Hepatic stellate cell (primary cell): ENCODE measurements around the gene ZNF800.

Experiments used
- DNase-seq: peaks from one replicate; pipeline ENCODE4 v3.0.0; 2011; ENCODE audit warnings: low spot score

The ZNF800 gene

GRCh38 chr7:127390186-127390816, 2.2 kb downstream of the ZNF800 start:
- DNase-seq, result no peak

DNA sequence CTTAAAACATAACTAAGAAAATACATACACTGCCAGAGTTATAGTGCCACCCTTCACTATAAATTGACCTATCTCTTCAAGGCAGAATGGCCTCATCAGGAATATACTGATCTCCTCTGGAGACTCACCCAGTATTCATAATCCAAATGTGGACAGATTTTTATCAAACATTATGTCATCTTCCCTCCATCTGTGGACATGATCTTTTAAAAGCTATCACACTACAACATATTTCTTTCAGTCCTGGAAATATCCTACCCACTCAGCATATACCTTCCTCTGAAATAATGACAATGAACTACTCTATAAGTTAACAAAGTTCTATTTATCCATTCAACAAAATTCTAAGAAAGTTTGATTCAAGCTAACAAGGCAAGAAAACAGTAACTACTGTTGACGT, 3.2 kb downstream of the ZNF800 start:
- no peak for DNase-seq

DNA sequence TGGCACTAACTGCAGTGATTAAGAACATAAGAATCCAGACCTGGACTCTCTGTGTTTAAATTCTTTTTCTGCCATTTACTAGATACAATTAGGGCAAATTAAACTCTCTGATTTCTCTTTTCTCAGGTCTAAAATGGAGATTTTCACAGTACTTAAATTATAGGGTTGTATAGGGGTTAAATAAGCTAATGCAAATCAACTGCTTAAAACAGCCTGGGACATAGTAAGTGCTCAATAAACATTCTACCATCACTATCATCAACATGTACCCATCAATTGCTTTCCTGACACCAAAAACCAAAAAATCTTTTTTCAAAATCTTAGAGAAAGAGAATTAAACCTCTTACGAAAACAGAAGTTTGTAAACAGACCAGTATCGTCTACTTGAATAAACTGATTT, 4.5 kb downstream of the ZNF800 start:
- no peak for DNase-seq

GRCh38 chr7:127383123-127383835, 9.2 kb downstream of the ZNF800 start:
- DNase-seq, result no peak

- no peak for DNase-seq
Observed at GRCh38 chr7:127382301-127383085, 10.0 kb downstream of the ZNF800 start.

DNA sequence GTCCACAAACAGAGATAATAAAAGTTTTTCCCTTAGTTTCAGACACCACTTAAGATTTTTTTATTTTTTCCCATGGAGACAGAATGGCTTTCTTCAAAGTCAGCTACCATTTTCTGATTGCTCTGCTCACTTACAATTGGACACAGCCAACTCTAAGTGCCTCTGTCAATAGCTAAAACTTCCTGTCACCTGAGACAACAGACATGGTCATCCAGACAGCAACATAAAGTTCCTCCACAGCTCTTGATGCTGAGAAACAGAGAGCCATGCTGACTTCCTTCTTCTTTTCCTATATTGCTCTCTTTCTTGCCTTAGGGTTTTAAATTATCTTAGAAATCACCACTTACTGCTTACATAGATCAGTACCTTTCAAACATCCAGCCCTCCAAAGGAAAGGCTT, 12.0 kb downstream of the ZNF800 start:
- DNase-seq, result no peak

DNA sequence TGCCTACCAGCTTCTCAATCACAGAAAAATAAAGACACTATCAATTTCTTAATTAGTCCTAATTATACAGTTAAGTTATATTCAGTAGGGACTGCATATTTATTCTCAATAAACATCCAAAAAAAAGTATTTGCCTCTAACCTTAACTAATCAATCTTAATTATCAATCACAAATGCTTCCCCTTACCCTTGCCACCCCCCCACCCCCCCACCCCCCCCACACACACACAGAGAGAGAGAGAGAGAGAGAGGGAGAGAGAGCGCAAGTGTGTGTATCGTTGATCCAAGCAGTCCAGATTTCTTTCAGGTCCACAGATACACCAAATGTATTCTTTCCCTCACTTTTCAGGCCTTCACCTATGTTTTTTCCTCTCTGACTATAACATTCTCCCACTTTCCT, 12.9 kb downstream of the ZNF800 start:
- DNase-seq, result no peak

DNA sequence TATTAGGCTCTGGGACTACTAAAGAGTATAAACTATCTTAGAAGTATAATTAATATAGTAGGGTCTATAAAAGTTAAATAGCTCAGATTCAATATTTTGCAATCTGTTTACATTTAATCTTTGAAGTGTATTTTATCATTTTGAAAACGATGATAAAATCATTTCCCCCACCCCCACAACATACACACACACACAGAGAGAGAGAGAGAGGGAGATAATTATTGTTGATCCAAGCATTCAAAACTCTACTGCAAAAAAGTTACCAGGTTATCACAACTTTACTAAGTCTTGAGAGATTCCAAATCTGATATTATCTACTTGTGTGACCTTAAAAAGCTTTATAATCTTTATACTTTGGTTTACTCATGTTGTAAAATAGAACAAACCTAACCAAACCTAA, 14.0 kb downstream of the ZNF800 start:
- DNase-seq, result no peak

DNA sequence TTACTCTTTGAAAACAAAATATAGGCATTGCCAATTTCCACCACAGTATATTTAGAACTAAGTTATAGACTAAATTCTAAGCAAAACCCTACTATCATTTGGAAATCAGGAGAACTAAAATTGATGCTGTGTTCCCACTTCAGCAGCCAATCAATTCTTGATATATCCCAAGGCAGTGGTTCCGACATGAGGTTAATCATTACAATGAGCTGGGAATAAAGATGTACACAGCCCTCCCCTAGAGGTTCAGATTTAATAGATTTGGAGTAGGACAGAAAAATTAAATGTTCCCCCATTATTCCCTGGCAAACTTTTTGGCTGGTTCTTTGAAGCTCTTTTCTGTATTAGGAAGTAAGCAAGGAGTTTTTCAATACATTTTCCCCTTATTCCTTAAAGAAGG, 15.1 kb downstream of the ZNF800 start:
- no peak for DNase-seq

DNA sequence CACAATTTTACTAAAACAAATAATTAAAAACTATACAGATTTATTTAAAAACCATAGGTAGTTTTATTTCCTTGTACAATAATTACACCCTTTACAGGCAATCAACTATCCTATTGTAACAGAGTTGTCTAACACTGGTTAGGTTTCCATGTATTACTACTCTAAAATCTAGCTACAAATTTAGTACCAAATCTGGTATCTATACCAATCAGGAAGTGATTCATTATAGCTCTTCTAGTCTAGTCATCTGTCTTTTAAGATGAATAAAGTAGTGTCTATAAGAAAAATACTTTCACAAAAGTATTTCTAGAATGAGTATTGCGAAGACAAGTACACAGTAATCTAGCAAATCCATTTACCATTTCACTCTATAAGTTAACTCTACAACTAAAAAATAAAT, 16.9 kb downstream of the ZNF800 start:
- DNase-seq, result no peak

DNA sequence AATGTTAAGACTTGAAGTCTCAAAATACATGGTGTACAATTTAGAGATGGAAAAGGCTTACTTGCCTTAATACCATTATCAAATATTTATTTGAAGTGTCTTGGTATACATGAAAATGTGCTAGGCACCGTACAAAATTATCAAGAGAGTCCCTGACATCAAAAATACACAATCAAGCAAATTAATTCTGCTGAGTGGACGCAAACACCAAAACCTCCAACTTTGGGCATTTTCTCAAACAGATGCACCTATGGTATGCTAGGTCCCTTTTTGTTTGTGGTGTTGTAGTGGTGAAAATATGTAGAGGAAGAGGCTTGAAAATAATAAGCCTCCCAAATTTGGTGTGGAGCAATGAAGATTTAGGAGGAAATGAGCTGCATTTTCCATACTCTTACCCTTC, 24.8 kb downstream of the ZNF800 start:
- DNase-seq, result no peak

- DNase-seq, result no peak
Observed at GRCh38 chr7:127366680-127367079, 25.8 kb downstream of the ZNF800 start.

DNA sequence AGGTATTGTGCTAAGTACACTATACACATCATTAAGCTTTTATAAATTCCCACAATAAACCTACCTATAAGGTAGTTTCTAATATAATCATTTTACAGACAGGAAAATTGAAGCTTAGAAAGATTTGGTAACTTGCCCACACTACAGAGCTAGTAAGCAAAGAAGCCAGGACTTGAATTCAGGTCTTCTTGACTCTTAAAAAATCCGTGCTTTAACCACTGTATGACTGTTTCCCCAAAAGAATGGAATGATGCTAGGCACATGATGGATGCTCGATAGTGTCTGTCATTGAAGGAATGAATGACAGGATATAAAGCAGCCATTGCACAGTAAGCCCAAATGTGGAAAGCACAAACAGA, 26.6 kb downstream of the ZNF800 start:
- no peak for DNase-seq

DNA sequence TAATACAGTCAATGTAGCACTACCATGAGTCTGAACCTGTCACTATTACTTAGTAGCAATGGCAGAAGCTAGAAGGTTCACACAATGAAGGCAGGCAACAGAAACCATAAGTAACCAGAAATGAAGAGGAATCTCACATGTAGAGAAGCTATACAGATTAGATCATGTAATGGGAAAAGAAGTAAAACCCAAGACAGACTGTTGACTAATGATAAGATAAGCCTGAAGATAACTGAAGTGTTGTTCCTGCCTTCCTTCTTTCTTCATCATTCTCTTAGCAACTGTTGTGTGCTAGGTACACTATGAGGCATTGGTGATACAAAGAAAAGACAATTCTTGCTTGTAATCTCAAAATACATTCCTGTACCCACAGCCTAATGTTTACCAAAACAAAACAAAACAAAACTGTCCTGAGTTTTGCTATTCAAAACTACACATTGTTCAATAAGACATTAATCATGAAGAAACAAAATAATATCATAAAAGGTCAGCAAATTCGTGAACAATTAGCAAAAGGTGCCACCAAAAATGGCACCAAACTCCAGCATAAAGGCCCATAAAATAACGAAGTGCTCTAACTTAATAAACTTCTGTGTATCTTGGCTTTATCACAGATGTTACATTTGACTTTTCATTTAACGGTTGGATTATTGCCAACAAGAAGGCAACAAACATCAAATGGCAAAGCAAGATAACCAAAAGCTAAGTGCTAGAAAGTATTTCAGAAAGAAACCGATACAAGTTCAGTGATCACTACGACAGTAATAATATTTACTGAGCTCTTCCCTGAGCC, 27.1 kb downstream of the ZNF800 start:
- DNase-seq, result no peak

DNA sequence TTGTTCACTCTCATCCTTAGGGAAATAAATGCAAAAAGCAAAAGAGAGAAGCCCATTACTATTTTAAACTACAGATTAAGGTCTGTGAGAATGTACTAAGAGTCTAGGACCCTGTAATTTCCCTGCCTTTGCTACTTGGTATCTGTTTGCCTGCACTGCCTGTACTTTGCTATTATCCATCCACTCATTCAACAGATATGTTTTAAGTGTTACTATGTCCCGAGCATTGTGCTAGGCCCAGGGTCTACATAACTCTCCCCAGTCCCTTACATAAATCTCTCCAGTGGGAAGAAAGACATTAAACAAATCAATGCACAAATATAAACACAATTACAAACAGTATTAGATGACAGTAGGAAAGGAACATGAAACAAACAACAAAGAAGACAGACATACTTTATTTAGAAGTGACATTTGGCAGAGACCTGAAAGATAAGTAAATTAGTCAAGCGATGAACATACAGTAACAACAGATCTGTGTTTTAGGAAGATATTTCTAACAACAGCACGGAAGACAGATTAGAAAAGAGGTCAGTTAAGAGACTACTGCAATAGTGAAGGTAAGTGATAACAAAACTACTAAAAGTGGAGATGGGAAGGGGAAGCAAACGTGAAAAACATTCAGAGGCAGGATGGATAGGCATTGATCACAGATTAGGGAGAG, 30.0 kb downstream of the ZNF800 start:
- no peak for DNase-seq

DNA sequence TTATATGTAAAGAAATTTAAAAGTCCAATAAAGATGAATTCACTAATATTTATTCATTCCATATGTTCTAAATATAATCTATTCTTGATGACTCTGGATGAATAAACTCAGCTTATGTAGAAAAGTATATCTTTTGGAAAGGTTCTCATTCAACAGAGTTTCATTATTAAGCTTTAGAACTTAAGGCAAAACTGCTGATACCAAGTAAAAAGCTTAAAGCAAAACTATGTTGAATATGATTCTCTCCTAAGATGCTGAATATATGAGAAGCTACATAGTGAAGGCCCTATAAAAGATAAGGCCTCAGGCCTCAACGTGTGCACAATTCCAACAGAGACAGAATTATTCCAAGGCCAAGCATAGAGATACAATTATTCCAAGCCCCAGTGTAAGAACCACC, 30.8 kb downstream of the ZNF800 start:
- no peak for DNase-seq

DNA sequence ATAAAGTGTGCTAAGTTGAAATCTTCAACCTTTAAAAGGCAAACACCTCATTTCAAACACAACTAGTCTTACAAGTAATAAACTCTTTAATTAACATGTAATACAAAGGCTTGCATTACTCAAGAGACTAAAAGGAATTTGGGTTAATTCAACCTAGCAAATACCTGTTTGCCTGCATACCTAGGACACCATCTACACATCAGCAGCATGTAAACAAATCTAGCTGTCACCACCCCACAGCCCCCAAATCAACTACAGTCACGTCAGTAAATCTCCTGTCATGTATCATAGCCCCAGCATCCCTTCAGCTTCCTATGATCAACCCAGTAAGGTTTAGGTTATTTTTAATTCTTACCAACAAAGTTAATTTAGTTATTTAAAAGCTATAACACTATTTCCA, 33.5 kb downstream of the ZNF800 start:
- no peak for DNase-seq

DNA sequence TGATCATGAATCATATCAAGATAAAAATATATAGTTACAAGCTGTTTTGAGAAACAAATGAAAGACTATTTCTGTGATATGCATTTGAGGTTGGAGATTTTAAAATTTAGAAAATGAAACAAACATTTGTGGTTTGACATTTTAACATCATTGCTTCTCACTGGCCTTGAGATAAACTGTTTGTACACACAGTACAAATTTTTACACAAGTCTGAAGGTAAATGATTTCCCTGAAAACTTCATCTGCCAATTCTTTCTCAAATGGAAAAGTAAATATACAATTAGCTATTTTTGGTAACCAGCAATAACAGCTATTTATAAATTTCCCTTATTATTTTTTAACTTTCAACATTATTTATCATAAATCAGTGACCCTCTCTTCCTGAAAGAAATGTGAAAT, 38.6 kb downstream of the ZNF800 start:
- DNase-seq, result no peak

DNA sequence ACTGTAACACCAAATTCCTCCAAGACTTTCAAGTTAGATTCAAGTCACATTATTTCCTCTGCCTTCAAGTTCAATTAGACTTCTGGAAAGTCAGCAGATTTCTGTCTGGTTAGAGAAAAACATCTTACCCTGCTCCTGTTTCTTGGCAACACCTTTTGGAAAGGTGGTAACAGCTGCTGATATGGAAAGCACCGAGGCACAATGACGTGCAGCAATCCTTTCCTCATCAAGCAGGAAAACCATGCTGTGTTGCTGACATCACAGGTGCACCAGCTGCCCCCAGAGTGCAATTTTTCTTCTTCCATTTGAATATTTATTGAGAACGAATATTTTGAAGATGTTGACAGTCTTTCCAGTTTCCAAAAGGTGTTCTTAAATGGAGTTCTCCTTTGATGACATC, 41.9 kb downstream of the ZNF800 start:
- DNase-seq, result no peak

DNA sequence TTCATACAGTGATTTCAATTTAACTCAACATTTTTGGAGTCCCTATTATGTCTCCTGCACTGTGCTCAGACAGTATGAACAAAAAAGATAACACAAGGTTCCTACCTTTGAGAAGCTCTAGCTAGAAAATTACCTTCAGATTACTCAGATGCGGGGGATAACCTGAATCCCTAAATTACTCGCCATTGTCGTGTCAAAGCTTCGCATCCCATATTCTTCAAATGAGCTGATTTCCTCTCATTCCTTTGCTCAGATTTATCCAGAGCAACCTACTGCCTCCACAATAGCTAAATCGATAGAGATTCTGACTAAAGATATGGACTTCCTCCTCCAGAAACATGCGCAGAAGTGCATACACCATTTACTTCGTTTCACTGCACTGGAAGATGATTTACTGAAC, 42.6 kb downstream of the ZNF800 start:
- DNase-seq, result no peak

GRCh38 chr7:127348247-127348631, 44.3 kb downstream of the ZNF800 start:
- no peak for DNase-seq
